ENCODE data around the gene TCEA2. TPM values are rescaled to one million over a fixed set of nuclear protein-coding genes. Genes with fewer than 3 reads are reported as not detected.

The TCEA2 gene
- total and polyA plus RNA-seq, 2 of the 13 experiments (the other 11 are each of a cell fraction or from before 2014, with no cell fraction given): 28.1 to 33.7 TPM

DNA sequence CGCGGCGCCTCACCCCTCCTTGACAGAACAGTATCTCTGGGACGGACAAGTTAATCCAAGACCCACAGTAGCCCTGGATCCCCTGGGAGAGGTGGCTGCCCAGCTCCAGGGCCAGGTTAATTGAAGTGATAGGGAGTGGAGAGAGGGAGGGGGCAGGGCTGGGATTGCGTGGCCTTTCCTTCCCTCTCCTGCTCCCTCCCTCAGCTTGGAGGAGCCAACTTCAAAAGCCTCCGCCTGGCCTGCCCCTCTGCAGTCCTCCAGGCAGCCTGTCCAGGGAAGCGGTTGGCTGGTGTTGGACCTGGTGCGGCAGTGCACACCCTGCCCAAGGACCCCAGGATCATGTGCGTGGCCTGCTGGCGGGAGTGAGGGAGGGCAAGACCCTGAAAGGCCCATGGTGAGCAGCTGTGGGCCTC, 27.1 kb upstream of the TCEA2 start, which contains the start of gene C20orf204 (continued):
- TF ChIP-seq, protein P1, sequence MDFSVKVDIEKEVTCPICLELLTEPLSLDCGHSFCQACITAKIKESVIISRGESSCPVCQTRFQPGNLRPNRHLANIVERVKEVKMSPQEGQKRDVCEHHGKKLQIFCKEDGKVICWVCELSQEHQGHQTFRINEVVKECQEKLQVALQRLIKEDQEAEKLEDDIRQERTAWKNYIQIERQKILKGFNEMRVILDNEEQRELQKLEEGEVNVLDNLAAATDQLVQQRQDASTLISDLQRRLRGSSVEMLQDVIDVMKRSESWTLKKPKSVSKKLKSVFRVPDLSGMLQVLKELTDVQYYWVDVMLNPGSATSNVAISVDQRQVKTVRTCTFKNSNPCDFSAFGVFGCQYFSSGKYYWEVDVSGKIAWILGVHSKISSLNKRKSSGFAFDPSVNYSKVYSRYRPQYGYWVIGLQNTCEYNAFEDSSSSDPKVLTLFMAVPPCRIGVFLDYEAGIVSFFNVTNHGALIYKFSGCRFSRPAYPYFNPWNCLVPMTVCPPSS (IDR thresholded peaks at IDR 0.05): no peak
- TF ChIP-seq MTF1 (CRISPR knock-in tag; IDR thresholded peaks at IDR 0.05): no peak
- TF ChIP-seq ZNF747 (CRISPR knock-in tag; IDR thresholded peaks at IDR 0.05; ENCODE audit: borderline replicate concordance): peak; percentile 91; the same call in 1 of the 2 replicates
- TF ChIP-seq, protein P2, sequence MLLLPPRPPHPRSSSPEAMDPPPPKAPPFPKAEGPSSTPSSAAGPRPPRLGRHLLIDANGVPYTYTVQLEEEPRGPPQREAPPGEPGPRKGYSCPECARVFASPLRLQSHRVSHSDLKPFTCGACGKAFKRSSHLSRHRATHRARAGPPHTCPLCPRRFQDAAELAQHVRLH (CRISPR knock-in tag; IDR thresholded peaks at IDR 0.05; ENCODE audit: borderline replicate concordance, low read depth): peak; percentile 87; the same call in 1 of the 2 replicates
- no peak; the same call in 1 of the 2 replicates for TF ChIP-seq ZFP41 (CRISPR knock-in tag; IDR thresholded peaks at IDR 0.05; ENCODE audit: borderline replicate concordance)
- TF ChIP-seq, protein P3, sequence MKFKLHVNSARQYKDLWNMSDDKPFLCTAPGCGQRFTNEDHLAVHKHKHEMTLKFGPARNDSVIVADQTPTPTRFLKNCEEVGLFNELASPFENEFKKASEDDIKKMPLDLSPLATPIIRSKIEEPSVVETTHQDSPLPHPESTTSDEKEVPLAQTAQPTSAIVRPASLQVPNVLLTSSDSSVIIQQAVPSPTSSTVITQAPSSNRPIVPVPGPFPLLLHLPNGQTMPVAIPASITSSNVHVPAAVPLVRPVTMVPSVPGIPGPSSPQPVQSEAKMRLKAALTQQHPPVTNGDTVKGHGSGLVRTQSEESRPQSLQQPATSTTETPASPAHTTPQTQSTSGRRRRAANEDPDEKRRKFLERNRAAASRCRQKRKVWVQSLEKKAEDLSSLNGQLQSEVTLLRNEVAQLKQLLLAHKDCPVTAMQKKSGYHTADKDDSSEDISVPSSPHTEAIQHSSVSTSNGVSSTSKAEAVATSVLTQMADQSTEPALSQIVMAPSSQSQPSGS (CRISPR knock-in tag; IDR thresholded peaks at IDR 0.05): no peak
- no peak for TF ChIP-seq ATF7 (IDR thresholded peaks at IDR 0.05)
- peak; percentile 39 for TF ChIP-seq ATF7 (CRISPR knock-in tag; IDR thresholded peaks at IDR 0.05)
- TF ChIP-seq KDM4B (CRISPR knock-in tag; IDR thresholded peaks at IDR 0.05): peak; percentile 13; the same call in 1 of the 2 replicates
- TF ChIP-seq RAD51 (IDR thresholded peaks at IDR 0.05; ENCODE audit: borderline replicate concordance): no peak
- TF ChIP-seq HDAC6 (IDR thresholded peaks at IDR 0.05; ENCODE audit: low read depth, low read length): no peak
- peak; percentile 99 for TF ChIP-seq PRPF4 (IDR thresholded peaks at IDR 0.05; ENCODE audit: low read depth, low read length, poor library complexity, severe bottlenecking)
- TF ChIP-seq ZBTB20 (CRISPR knock-in tag; IDR thresholded peaks at IDR 0.05; ENCODE audit: borderline replicate concordance, low read depth): peak; percentile 14; the same call in 1 of the 2 replicates
- no peak for TF ChIP-seq MAFF (IDR thresholded peaks at IDR 0.05; ENCODE audit: low read depth, low read length)
- TF ChIP-seq RBM39 (IDR thresholded peaks at IDR 0.05; ENCODE audit: low read depth, low read length, poor library complexity, severe bottlenecking): peak; percentile 85
- TF ChIP-seq, protein P4, sequence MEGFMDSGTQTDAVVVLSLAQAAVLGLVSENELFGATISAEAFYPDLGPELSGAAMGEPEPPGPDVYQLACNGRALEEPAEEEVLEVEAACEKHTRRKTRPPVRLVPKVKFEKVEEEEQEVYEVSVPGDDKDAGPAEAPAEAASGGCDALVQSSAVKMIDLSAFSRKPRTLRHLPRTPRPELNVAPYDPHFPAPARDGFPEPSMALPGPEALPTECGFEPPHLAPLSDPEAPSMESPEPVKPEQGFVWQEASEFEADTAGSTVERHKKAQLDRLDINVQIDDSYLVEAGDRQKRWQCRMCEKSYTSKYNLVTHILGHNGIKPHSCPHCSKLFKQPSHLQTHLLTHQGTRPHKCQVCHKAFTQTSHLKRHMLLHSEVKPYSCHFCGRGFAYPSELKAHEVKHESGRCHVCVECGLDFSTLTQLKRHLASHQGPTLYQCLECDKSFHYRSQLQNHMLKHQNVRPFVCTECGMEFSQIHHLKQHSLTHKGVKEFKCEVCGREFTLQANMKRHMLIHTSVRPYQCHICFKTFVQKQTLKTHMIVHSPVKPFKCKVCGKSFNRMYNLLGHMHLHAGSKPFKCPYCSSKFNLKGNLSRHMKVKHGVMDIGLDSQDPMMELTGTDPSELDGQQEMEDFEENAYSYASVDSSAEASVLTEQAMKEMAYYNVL (CRISPR knock-in tag; IDR thresholded peaks at IDR 0.05; ENCODE audit: borderline replicate concordance): no peak
- TF ChIP-seq ZNF326 (CRISPR knock-in tag; IDR thresholded peaks at IDR 0.05; ENCODE audit: borderline replicate concordance): peak; percentile 92; the same call in 1 of the 2 replicates
- TF ChIP-seq, protein P5, sequence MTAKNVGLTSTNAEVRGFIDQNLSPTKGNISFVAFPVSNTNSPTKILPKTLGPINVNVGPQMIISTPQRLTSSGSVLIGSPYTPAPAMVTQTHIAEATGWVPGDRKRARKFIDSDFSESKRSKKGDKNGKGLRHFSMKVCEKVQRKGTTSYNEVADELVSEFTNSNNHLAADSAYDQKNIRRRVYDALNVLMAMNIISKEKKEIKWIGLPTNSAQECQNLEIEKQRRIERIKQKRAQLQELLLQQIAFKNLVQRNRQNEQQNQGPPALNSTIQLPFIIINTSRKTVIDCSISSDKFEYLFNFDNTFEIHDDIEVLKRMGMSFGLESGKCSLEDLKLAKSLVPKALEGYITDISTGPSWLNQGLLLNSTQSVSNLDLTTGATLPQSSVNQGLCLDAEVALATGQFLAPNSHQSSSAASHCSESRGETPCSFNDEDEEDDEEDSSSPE (CRISPR knock-in tag; IDR thresholded peaks at IDR 0.05): peak; percentile 75
- 0 out of 2 replicates have a peak, but pooled peaks have one; percentile 43 for TF ChIP-seq BORCS8-MEF2B (CRISPR knock-in tag; IDR thresholded peaks at IDR 0.05)
- TF ChIP-seq, protein P6, sequence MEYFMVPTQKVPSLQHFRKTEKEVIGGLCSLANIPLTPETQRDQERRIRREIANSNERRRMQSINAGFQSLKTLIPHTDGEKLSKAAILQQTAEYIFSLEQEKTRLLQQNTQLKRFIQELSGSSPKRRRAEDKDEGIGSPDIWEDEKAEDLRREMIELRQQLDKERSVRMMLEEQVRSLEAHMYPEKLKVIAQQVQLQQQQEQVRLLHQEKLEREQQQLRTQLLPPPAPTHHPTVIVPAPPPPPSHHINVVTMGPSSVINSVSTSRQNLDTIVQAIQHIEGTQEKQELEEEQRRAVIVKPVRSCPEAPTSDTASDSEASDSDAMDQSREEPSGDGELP (IDR thresholded peaks at IDR 0.05; ENCODE audit: borderline replicate concordance, low read depth): no peak
- no peak for TF ChIP-seq TEAD3 (CRISPR knock-in tag; optimal IDR thresholded peaks at IDR 0.05; ENCODE audit: borderline replicate concordance)
- no peak for TF ChIP-seq NR2F6 (IDR thresholded peaks at IDR 0.05)
- TF ChIP-seq NR2F6 (CRISPR knock-in tag; IDR thresholded peaks at IDR 0.05): peak; percentile 69; the same call in 1 of the 2 replicates
- peak; percentile 89 for TF ChIP-seq XRCC5 (optimal IDR thresholded peaks at IDR 0.05; ENCODE audit: low read length)
- peak; percentile 3; the same call in 1 of the 2 replicates for TF ChIP-seq ZNF484 (CRISPR knock-in tag; IDR thresholded peaks at IDR 0.05; ENCODE audit: borderline replicate concordance, low read depth)
